NCI-H2107 treated with DMSO at 0.1 percent for 48 hours (cell line): ENCODE data around the gene ARHGAP32.
"Not testable (repeated sequence)": the region's sequence is repeated elsewhere in the genome, so short reads cannot be mapped to it uniquely, and the experiment has no call there.

Experiments used
- DNase-seq: peaks from one replicate; lab custom pipeline; 2025; ENCODE audit not compliant: unreplicated experiment; lab: John Stamatoyannopoulos, UW

The ARHGAP32 gene

DNA sequence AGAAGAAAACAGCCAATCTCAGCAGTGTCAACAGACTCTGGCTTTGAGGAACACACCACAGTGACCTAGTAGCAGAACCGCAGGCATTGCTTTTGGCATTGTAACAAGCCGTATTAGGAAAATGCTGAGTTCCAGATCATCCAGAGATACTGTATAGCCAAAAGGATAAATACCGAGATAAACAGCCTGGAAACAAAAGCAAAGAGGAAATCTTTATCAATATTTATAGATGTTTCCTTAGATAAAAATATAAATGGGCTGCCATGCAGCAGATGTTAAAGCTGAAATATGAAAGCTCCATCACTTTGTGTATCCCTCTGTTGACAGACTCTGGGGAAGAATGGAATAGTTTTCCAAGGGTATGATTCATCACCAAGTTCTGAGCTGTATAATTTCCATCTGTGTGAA is 150.5 kb downstream of the ARHGAP32 start:
- no peak for DNase-seq

DNA sequence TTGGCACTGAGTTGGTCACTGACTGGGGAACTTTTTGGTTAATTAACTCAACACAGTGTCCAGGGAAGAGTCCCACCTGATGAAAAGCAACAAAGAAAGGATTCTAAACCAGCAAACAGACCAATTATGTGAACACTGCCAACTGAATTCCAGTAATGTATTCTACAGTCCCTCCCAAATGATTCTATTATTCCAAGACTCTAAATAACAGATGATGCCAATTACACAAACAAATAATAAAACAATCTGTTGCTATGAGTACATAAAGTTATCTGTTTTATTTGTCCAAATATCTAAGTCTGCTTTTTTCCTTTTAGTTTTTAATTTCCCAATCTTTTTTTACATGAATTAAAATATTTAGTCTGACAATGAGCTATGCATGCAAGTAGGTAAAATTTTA is 151.2 kb downstream of the ARHGAP32 start:
- DNase-seq: no peak

DNA sequence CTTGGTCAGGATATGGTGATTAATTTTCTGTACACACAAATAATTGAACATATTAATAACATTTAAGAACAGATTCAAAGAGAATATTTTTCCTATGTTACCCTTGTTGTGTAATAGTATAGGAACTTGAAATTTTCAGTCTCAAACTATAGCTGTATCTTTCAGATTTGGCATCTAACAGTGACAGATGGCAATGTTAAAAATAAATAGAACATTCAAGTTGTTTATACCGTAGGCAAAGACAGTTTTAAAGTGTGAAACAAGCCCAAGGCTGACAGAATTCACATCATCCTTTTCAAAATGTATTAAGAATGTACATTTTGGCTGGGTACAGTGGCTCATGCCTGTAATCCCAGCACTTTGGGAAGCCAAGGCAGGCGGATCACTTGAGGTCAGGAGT is 156.9 kb downstream of the ARHGAP32 start:
- DNase-seq: no peak

DNA sequence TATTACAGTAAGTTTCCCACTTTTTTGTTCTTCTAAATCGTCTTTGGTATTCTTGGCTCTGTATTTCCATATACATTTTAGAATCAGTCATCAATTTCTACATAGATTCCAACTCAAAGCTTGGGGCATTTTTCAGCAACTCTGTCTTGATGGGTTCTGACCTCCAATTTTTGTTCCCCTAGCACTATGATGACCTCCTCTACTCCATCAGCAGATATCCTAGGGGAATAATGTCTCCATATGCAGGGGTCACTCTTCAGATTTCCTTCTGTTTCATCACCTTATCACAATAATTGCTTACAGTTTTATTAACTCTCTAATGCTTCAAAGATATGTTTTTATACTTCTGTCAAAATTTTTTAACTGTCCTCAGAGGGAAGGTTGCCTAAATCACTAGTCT is 158.1 kb downstream of the ARHGAP32 start:
- no peak for DNase-seq

DNA sequence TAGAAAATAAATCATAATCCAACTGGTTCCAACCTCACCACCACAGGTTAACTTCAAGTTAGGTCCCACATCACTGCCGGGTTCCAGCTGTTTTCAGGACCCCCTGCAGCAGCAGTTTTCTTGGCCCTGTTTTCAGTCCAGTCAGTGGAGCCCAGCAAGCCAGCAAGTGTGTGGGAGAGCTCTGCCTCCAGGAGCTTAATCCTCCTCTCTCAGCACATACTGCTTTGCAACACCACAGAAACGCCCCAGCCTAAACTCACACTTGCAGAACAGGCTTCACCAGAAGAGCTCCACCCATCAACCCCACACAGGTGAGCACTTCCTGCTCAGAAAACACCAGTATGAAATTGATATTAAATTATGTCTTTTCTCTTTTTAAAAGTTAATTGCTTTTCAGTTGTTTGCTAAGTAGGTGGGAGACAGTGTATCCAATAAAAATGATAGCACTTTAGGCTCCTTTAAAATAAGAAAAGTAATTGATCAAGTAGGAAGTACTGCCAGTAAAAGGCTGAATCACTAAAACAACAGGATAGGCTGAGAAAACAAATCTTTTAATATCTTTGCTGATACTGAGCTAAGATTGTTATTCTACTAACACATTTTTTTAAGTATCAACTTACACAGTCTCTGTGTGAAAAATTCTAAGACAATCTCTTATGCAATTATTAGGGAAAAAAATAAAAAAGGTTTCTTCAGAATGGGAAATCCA is 168.0 kb downstream of the ARHGAP32 start:
- DNase-seq: no peak

DNA sequence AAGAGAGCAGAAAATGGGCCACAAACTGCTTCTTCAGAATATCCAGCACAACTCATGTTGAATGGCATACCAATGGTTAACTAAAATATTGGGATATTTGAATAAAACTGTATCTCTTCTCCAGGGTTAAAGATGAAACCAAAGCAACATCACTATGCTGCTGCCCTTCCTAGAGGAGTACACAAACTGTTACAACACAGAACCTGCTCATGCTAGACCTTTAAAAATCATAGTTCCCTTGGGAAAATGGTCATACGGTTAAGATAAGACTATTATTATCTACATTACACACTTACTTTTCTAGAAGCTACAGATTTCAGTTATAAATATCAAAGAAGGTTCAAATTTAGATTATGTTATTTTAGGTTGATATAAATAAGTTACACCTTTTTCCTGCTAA is 170.8 kb downstream of the ARHGAP32 start:
- DNase-seq: no peak

DNA sequence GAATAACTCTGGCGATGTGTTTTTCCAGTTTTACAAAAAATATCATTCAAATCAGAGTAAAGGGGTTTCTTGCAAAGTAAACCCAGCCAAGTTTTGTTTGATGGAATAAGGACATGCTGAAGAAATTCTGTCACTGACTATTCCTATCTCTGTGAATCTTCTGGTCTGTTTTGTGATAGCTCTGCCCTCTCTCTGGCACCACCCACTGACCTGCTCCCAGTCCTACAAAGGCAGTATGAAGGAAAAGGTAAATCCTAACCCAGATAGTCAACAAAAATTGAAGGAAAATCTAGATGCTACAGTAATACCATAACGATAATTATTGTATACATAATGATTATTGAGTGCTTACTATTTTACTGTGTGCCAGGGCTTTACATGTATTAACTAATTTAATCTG is 173.1 kb downstream of the ARHGAP32 start:
- no peak for DNase-seq

DNA sequence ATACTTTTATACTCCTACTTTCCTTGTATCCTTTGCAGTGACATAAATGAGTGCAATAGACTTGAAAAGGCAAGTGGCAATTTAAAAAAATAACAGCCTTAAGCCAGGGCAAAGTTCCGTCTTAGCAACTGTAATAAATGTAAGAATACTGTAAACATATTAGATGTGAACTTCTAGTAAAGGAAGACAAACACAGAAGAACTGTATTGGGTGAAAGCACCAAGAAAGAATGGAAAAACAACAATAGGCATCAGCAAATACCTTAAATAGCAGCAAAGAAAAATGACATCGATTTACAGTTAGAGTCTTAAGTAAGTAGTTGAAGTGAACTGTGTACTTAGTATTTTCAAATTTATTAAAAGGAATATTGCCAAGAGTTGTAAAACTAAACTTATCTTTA is 174.0 kb downstream of the ARHGAP32 start:
- no peak for DNase-seq

DNA sequence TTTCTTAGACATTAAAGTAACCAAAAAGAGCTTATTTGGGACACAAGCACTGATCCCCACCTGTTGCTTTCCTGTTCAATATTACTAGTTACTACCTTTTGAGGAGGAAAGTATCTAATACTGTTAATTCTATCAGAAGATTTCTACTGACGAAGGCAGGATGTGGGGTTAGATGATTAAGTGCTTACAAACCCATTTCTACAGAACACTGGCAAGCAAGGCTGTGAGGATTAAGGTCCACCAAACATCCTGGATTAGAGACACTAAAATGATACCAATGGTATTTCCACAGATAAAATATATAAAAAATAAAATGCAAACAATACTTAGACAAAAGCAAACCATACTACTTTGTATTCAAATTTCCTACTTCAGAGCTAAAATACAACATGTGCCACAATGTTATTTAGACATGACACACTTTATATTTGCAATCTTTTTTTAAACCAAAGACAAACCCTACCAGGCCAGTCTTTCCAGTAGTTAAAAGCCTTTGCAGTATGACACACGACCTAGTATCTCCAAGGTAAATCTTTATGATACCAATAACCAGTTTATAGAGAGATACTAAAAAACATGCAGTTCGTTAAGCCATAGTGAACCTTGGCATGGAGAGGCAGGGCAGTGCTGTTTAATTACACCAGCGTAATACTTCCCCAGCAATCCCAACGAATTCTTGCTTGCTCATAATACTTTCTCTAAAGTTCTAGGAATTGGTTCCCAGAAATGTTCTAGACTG is 178.2 kb downstream of the ARHGAP32 start:
- no peak for DNase-seq

DNA sequence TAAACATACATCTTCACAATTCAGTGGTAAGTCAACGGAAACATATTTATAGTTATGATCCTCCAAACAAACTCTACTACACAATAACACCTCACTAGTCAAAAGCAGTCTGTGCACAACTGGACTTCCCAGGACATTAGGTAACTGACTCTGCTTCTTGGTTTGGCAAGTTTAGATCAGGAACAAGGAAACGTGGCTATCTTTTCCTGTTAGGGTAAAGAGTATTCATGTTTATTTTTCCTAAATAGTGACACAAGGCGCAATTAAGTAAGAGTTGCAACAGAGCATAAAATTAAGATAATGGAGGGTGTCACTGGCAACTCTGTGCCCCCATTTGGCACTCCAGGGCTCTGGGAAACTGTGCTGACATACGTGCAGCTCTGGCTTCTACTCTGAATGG is 179.2 kb downstream of the ARHGAP32 start:
- no peak for DNase-seq

DNA sequence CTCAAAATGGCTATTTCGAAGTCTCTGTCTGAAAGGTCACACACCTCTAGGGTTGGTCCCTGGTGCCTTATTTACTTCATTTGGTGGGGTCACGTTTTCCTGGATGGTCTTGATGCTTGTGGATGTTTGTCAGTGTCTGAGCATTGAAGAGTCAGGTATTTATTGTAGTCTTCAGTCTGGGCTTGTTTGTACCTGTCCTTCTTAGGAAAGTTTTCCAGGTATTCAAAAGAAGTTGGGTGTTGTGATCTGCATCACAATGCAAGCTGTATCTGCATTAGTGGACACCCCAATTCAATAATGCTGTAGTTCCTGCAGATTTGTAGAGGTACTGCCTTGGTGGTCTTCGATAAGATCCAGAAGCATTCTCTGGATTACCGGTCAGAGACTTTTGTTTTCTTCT is 186.0 kb downstream of the ARHGAP32 start:
- no peak for DNase-seq

DNA sequence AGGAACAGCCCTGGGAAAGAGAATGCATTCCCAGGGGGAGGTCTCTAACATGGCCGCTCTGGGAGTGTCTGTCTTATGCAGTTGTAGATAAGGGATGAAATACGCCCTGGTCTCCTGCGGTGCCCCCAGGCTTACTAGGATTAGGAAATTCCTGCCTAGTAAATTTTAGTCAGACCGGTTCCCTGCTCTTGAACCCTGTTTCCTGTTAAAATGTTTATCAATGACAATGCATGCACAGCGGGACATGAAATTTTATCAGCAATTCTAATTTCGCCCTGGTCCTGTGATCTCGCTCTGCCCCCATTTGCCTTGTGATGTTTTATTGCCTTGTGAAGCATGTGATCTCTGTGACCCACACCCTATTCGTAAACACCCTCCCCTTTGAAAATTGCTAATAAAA is 193.0 kb downstream of the ARHGAP32 start:
- DNase-seq: not testable (repeated sequence)

DNA sequence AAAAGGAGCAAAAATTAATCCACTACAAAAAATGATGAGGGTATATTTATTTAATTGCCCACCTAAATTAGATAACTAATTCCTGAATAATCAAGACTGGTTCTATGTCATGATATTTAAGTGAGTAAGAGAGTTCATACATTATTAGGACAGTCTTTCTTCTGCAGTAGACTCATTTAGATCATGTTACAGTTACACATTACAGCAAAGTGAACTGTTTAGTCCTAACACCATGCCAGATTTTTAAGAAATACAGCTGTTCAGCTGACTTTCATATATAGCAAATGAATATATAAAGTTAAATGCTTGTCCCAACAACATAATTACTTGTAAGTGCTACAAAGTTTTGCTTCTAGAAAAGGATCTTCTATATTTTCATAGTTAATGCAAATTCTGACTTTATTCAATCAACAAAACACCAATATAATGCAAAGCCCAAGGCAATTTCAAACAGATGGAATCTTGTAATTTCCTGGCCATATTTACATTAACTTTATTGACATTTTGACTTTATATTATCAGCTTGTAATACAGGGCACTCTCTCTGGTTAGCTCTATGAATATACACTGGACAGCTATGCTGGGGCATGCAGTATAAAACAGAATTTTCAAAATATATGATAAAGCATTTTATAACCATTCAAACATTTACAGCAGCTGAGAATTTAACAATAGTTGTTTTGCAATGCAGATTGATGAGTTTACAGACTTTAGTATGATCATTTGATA is 203.7 kb downstream of the ARHGAP32 start:
- no peak for DNase-seq

DNA sequence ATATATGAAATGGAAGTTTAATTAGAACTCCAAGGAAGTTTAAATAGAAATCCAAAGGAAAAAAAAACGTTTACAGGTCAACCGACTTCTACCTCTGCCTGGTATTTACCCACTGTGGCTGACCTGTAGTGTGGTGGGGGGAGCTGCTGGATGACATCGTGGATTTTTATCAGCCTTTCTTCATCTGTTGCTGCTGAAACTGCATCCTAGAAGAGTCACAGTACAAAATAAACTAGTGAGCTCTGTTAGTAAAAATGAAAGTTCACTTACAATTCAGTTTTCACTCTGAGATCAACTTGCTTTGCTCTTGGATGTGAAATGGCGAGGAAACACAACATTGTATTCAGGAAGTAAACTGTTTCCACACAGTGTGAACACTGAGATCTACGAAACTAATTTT is 206.2 kb downstream of the ARHGAP32 start:
- no peak for DNase-seq

DNA sequence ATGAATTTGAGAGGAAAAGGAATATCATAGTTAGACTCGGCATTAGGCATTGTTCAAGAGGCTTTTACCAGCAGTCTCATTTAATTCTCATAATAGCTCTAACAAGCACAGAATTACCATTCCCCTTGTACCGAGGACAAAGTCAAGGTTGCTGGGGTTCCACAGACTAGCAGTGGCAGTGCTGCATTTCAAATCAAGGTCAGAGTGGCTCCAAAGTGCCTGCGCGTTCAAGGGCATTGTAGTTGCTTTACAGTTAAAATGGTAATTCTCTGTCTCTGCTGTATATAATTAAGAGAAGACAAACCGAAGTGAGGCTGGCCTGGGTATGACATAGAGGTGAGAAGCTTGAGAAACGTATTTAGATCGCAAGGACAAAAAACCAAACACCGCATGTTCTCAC is 209.1 kb downstream of the ARHGAP32 start:
- no peak for DNase-seq

DNA sequence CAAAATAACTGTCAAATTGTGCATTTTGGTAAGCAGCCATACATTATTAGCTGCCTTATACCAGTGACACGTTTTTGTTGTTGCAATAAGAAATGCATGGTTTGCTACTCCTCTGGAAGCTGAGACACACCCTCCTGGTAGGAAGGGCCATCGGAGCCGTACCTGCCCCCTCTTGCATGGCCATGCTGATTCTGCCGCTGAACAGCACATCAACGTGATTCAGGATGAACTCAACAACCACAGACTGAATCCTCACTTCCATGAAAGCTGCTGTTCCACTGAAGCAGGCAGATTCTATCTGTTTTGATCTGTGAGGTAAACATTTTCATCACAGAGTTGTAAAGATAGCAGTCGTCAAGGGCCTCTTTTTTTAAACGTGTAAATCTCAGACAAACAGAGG is 210.9 kb downstream of the ARHGAP32 start:
- no peak for DNase-seq

DNA sequence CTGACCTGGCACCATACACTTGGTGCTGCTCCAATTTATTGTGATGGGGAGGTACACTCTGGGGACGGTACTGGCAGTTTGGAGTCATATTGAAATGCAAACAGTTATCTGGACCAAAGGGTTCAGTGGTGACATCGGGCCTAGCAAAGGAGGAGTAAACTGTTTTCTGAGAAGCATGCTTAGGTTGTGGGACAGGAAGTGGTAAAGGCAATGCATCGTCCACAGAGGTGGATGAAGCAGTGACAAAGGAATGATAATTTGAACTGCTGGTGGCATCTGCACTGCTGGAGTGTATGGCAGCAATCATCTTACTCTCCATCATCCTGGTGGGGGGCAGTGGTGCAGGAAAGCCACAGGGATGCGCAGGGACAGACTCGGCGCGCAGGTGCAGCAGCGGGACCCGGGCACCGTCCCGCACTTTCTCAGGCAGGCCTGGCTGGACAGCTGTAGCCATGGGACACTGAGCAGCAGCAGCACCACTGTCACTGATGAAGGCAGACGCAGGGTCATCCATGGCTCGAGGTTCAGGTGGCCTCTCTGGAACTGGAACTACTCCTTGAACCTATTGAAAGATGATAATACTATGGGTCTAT is 221.4 kb downstream of the ARHGAP32 start:
- no peak for DNase-seq

DNA sequence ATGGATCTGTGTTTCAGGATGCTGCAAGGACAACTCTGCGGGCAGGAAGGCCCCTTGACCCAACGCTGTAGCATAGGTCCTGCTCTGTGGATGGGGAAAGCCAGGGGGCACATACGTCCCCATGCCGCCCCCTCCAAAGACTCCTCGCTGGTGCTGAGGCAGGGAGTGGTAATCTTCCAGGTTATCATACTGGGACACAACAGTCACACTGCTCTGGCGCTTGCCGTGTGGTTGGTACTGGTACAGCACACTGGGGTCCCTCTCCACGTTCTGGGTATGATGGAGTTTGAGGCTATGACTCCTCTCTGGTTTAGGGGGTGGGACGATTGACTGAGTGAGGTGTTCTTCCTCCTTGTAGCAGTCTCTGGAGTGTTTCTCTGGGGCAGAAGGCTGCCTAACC is 223.2 kb downstream of the ARHGAP32 start:
- DNase-seq: no peak

DNA sequence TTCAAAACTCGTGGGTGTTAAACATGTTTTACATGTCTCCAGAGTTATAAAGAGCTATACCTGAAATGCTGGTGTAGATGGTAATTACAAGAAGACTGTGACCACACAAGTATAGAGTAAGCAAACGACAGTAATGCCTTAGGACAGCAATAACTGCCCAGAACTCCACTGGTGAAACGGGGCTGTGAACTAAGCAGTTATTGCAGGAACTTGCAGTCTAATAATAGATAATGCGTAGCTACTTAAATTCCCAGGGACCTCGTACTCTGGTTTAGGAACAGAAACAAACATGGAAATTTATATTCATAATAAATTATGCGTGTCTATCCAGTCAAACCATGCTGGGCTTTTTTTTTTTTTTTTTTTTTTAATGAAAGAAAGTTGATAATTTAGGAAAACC is 224.5 kb downstream of the ARHGAP32 start:
- DNase-seq: no peak

DNA sequence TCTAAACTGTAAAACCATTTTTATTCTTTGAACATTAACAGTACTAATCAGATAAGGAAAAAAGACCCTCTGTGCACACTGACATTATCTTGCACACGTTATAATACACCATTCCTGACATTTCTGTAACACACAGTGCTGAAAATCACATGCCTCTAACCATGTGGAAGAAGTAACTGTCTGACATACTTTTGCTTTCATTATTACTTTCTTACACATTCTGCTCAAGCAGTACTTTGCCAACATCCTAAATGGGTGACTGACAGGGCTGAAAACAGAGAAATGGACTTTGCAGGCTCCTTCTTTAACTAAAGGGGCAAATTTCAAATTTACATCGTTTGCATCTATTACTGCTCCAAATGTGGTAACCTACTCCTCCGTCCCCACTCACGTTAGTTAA is 226.6 kb downstream of the ARHGAP32 start:
- no peak for DNase-seq

DNA sequence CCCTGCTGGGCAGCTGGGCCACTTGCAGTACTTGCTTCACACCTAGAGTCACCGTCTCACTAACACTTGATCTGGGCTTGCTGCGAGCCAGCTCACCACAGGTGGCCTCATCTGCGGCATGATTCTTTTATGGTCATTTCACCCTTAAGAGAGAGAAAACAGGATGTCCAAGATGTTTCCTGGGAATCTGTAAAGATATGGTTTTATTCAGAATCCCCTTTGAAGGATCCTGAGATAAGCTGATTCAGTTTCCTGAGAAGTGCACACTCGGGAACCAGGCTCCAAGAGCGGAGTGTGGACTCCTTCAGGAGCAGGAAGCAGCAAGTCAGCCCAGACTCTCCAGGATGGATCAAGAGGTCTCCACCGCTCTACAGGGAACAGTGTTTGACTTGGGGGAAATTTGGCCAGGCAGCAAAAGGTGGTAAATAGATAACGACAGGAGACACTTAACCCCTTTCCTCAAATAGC is 227.6 kb downstream of the ARHGAP32 start:
- DNase-seq: peak; percentile 28
